ENCODE measurements around the gene RDH14. TPM values are rescaled to one million over a fixed set of nuclear protein-coding genes. Genes with fewer than 3 reads are reported as not detected.

RDH14 gene
- total RNA-seq, 1 donor from 2014 or later, result 18.7 TPM

DNA sequence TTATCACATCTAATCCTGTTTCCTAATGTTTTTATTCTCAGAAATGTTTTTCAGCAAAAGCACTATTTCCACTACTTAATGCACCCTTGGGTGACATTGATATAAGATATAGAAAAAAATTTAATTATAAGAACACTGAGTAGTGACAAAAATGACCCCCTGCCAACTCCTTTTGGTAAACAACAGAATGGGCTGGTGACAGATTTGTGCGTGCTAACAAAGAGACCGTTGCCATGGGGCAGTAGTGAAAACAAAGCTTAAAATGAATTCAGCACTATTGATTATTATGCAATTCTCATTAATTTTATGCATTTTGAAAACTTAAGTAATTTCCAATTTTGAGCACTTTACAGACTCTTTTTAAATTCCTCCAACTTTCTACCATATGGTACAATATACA, 33.1 kb downstream of the RDH14 start:
- Mint-ChIP-seq H3K27me3 (no peaks in the 10 kb centered on the region), H3K4me1 (no peaks in the 10 kb centered on the region), H3K27ac (no peak overlapping the region), H3K4me3 (no peak overlapping the region), H3K9me3 (no peaks in the 10 kb centered on the region), H3K36me3 (ENCODE audit: low read depth) (no peaks in the 10 kb centered on the region)
- DNase-seq (no peak), ATAC-seq (ENCODE audit: low read depth) (no peak)
- ChIA-PET CTCF (interaction anchor here (1.4 kb wide), 1 partner anchor 11 kb away, joined by 4 read pairs; no protein-coding TSS in a partner anchor), POLR2A (no interaction called here)
- TF ChIP-seq, protein P1, sequence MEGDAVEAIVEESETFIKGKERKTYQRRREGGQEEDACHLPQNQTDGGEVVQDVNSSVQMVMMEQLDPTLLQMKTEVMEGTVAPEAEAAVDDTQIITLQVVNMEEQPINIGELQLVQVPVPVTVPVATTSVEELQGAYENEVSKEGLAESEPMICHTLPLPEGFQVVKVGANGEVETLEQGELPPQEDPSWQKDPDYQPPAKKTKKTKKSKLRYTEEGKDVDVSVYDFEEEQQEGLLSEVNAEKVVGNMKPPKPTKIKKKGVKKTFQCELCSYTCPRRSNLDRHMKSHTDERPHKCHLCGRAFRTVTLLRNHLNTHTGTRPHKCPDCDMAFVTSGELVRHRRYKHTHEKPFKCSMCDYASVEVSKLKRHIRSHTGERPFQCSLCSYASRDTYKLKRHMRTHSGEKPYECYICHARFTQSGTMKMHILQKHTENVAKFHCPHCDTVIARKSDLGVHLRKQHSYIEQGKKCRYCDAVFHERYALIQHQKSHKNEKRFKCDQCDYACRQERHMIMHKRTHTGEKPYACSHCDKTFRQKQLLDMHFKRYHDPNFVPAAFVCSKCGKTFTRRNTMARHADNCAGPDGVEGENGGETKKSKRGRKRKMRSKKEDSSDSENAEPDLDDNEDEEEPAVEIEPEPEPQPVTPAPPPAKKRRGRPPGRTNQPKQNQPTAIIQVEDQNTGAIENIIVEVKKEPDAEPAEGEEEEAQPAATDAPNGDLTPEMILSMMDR (IDR thresholded peaks at IDR 0.05), result no peak
- intact Hi-C loops (cut with micrococcal nuclease), result no loop called here

DNA sequence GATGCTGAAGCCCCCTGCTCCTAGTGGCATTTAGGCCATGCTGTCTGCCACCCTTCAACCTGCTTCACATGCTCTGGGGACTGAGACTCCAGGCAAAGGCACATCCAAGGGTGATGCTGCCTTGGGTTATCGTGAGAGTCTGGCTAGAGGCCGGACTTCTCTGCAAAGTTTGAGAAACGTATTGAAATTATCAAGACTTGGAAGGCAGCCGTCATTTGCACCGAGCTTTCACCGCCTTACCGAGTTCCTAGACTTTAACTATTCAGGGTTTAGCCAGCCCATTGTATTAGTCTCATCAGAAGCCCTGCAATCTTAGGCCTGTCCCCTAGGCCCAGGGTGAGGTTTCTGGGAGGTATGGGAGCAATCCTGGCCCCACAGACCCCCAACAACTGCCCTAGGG, 34.0 kb downstream of the RDH14 start:
- CTCF ChIA-PET, result interaction anchor here (1.0 to 1.4 kb wide), 2 partner anchors 10 to 11 kb away, joined by 3 to 4 read pairs; no protein-coding TSS in a partner anchor

DNA sequence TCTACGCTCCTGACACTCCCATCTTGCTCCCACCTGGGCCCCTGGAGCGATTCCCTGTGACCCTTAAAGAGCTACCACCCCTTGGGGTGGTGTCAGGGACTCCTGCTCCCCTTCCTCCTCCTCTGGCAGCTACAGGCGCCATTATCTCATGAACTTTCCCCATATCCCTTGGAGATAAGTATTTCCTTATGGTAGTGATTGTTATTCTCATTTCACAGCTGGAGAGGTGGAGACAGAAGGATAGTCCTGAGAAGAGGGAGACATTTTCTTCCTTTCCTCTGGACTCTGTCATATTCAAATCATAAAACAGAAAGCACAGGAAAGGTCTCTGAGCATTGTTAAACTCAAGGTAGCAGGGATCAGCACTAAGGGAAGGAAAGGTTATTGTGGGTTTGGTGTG, 34.6 kb downstream of the RDH14 start:
- Mint-ChIP-seq H3K4me3 (no peak overlapping the region), H3K36me3 (ENCODE audit: low read depth) (no peaks in the 10 kb centered on the region), H3K27ac (no peak overlapping the region), H3K9me3 (no peaks in the 10 kb centered on the region), H3K4me1 (no peaks in the 10 kb centered on the region), H3K27me3 (no peaks in the 10 kb centered on the region)
- TF ChIP-seq, protein P1 (IDR thresholded peaks at IDR 0.05), result no peak
- intact Hi-C loops (cut with micrococcal nuclease), result no loop called here
- no peak for DNase-seq
- POLR2A ChIA-PET, result no interaction called here
- ATAC-seq (ENCODE audit: low read depth), result no peak
- CTCF ChIA-PET, result no interaction called here

More for the DNA sequence above, 34.0 kb downstream of the RDH14 start:
- POLR2A ChIA-PET, result no interaction called here
- H3K27ac Mint-ChIP-seq, result no peak overlapping the region
- no peaks in the 10 kb centered on the region for H3K27me3 Mint-ChIP-seq
- H3K4me3 Mint-ChIP-seq, result no peak overlapping the region
- no peaks in the 10 kb centered on the region for H3K36me3 Mint-ChIP-seq (ENCODE audit: low read depth)
- H3K4me1 Mint-ChIP-seq, result no peaks in the 10 kb centered on the region
- no peak for DNase-seq
- H3K9me3 Mint-ChIP-seq, result no peaks in the 10 kb centered on the region
- ATAC-seq (ENCODE audit: low read depth), result no peak
- TF ChIP-seq, protein P1 (IDR thresholded peaks at IDR 0.05), result no peak
- intact Hi-C loops (cut with micrococcal nuclease), result no loop called here

DNA sequence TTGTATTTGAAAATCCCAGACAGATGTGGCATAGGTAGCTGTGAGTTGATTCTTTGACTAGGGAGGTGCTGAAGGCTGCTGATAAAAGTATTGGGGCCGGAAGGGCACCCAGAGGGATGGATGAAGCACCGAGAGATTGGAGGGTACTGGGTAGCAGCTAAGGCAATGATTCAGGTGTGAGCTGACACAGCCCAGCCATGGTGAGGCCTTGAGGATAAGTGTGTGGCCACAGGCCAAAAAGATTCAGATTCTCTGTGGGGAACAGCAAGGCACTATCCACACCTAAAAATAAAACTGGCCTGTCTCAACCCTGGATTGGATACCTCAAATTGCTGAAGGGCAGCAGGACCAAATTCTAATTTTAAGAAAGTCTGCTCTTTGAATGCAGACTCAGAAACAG, 35.2 kb downstream of the RDH14 start:
- no peaks in the 10 kb centered on the region for H3K36me3 Mint-ChIP-seq (ENCODE audit: low read depth)
- intact Hi-C loops (cut with micrococcal nuclease), result no loop called here
- ATAC-seq (ENCODE audit: low read depth) (no peak), DNase-seq (no peak)
- CTCF ChIA-PET, result no interaction called here
- TF ChIP-seq, protein P1 (IDR thresholded peaks at IDR 0.05), result no peak
- H3K27me3 Mint-ChIP-seq, result peaks cover 2% of the 10 kb centered on the region
- POLR2A ChIA-PET, result no interaction called here
- H3K27ac Mint-ChIP-seq, result no peak overlapping the region
- no peak overlapping the region for H3K4me3 Mint-ChIP-seq
- H3K4me1 Mint-ChIP-seq, result no peaks in the 10 kb centered on the region
- H3K9me3 Mint-ChIP-seq, result no peaks in the 10 kb centered on the region

DNA sequence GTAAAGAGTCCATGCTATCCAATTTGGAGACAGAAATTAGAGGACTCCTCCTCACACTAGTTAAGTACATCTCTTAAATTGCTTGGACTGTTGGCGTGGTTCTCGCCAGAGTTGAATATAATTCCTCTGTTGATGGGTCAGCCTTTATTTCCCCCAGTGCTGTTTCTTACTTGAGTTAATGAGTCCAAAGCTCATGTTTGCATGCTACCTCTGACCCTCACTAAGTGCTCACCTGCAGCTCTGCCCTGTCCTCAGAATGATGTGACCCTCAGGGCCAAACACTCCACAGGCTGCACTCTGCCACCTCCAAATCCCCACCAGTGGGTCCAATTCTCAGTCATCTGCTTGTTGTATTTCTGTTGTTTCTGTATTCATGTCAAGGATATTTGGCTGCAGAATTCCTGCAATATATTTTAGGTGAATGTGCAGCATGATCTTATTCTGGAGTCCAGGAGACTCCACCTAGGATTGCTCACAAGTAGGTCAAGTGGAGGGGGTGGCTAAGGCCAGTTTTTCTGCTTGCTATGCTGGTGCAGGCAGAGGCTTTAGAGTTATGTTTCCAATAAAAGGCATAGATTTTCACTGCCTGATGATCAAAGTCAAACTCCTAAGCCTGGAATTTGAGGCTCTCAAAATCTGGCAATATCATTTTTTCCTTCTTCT, 37.8 kb downstream of the RDH14 start:
- H3K27me3 Mint-ChIP-seq, result peaks cover 13% of the 10 kb centered on the region
- DNase-seq, result no peak
- no peaks in the 10 kb centered on the region for H3K36me3 Mint-ChIP-seq (ENCODE audit: low read depth)
- H3K27ac Mint-ChIP-seq, result no peak overlapping the region
- no peak for ATAC-seq (ENCODE audit: low read depth)
- H3K4me1 Mint-ChIP-seq, result no peaks in the 10 kb centered on the region
- CTCF ChIA-PET, result interaction anchor here (1.2 to 3.3 kb wide), 2 partner anchors 16 to 1340 kb away, joined by 4 to 41 read pairs; no protein-coding TSS in a partner anchor
- intact Hi-C loops (cut with micrococcal nuclease), result loop anchor here (5.0 kb wide), 2 partner anchors 360 to 855 kb away; no protein-coding TSS in a partner anchor
- no peak overlapping the region for H3K4me3 Mint-ChIP-seq
- POLR2A ChIA-PET, result interaction anchor here (0.7 kb wide), 1 partner anchor 26 kb away, joined by 4 read pairs; no protein-coding TSS in a partner anchor
- TF ChIP-seq, protein P1 (IDR thresholded peaks at IDR 0.05), result no peak
- H3K9me3 Mint-ChIP-seq, result no peaks in the 10 kb centered on the region
